ENCODE results near the gene SLC25A52. TPM values are rescaled to one million over a fixed set of nuclear protein-coding genes. Genes with fewer than 3 reads are reported as not detected.

SLC25A52 gene
- total RNA-seq, 1 donor from 2014 or later: not detected

GRCh38 chr18:31783059-31783458 lies 22.4 kb upstream of the SLC25A52 start:
- peaks cover 2% of the 10 kb centered on the region for H3K9me3 ChIP-seq (ENCODE audit: insufficient read depth, low read depth, low read length)
- H3K36me3 ChIP-seq (ENCODE audit: insufficient read depth, low read length): no peaks in the 10 kb centered on the region
- no peaks in the 10 kb centered on the region for H3K79me2 ChIP-seq (ENCODE audit: insufficient read depth, low read length)
- Mint-ChIP-seq H3K4me3 (ENCODE audit: unreplicated experiment) (no peak overlapping the region), H3K36me3 (ENCODE audit: low read depth, unreplicated experiment) (no peaks in the 10 kb centered on the region), H3K4me1 (ENCODE audit: low read depth, unreplicated experiment) (no peaks in the 10 kb centered on the region), H3K9me3 (ENCODE audit: unreplicated experiment) (peaks cover 5% of the 10 kb centered on the region), H3K27me3 (ENCODE audit: low read depth, unreplicated experiment) (no peaks in the 10 kb centered on the region), H3K27ac (ENCODE audit: unreplicated experiment) (no peak overlapping the region)
- DNase-seq (ENCODE audit: low read depth): no peak
- no peak overlapping the region for H3K9ac ChIP-seq (ENCODE audit: low read length)
- FAIRE-seq: no peak
- no peak overlapping the region for H3K4me3 ChIP-seq (ENCODE audit: insufficient read depth, low read depth, low read length)
- H3K4me1 ChIP-seq (ENCODE audit: insufficient read depth, low read length): no peaks in the 10 kb centered on the region
- H3K27ac ChIP-seq (ENCODE audit: low read depth, low read length): no peak overlapping the region
- no peak overlapping the region for H2AFZ ChIP-seq (ENCODE audit: low read depth, low read length)
- no peak overlapping the region for H3K4me2 ChIP-seq (ENCODE audit: low read length)
- no peak for TF ChIP-seq EZH2 (IDR thresholded peaks at IDR 0.05; ENCODE audit: insufficient read depth, low read length)
- TF ChIP-seq, protein P1, sequence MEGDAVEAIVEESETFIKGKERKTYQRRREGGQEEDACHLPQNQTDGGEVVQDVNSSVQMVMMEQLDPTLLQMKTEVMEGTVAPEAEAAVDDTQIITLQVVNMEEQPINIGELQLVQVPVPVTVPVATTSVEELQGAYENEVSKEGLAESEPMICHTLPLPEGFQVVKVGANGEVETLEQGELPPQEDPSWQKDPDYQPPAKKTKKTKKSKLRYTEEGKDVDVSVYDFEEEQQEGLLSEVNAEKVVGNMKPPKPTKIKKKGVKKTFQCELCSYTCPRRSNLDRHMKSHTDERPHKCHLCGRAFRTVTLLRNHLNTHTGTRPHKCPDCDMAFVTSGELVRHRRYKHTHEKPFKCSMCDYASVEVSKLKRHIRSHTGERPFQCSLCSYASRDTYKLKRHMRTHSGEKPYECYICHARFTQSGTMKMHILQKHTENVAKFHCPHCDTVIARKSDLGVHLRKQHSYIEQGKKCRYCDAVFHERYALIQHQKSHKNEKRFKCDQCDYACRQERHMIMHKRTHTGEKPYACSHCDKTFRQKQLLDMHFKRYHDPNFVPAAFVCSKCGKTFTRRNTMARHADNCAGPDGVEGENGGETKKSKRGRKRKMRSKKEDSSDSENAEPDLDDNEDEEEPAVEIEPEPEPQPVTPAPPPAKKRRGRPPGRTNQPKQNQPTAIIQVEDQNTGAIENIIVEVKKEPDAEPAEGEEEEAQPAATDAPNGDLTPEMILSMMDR (IDR thresholded peaks at IDR 0.05; ENCODE audit: insufficient read depth, low read depth, low read length): no peak
- no peaks in the 10 kb centered on the region for H3K27me3 ChIP-seq (ENCODE audit: insufficient read depth, low read length)
- no peaks in the 10 kb centered on the region for H4K20me1 ChIP-seq (ENCODE audit: insufficient read depth, low read length)

- H3K4me3 Mint-ChIP-seq (ENCODE audit: unreplicated experiment): no peak overlapping the region
- TF ChIP-seq, protein P1 (IDR thresholded peaks at IDR 0.05; ENCODE audit: insufficient read depth, low read depth, low read length): no peak
- no peak for TF ChIP-seq EZH2 (IDR thresholded peaks at IDR 0.05; ENCODE audit: insufficient read depth, low read length)
These were observed 17.8 kb upstream of the SLC25A52 start for GRCh38 chr18:31778391-31778950.

GRCh38 chr18:31776093-31776492 lies 15.4 kb upstream of the SLC25A52 start:
- FAIRE-seq (no peak), DNase-seq (ENCODE audit: low read depth) (no peak)
- Mint-ChIP-seq H3K4me1 (ENCODE audit: low read depth, unreplicated experiment) (no peaks in the 10 kb centered on the region), H3K27me3 (ENCODE audit: low read depth, unreplicated experiment) (no peaks in the 10 kb centered on the region), H3K9me3 (ENCODE audit: unreplicated experiment) (peaks cover 5% of the 10 kb centered on the region), H3K27ac (ENCODE audit: unreplicated experiment) (no peak overlapping the region), H3K4me3 (ENCODE audit: unreplicated experiment) (no peak overlapping the region), H3K36me3 (ENCODE audit: low read depth, unreplicated experiment) (no peaks in the 10 kb centered on the region)
- no peaks in the 10 kb centered on the region for H3K79me2 ChIP-seq (ENCODE audit: insufficient read depth, low read length)
- H3K4me1 ChIP-seq (ENCODE audit: insufficient read depth, low read length): no peaks in the 10 kb centered on the region
- no peak overlapping the region for H3K4me2 ChIP-seq (ENCODE audit: low read length)
- no peak overlapping the region for H2AFZ ChIP-seq (ENCODE audit: low read depth, low read length)
- no peaks in the 10 kb centered on the region for H4K20me1 ChIP-seq (ENCODE audit: insufficient read depth, low read length)
- no peak overlapping the region for H3K9ac ChIP-seq (ENCODE audit: low read length)
- no peak overlapping the region for H3K27ac ChIP-seq (ENCODE audit: low read depth, low read length)
- H3K9me3 ChIP-seq (ENCODE audit: insufficient read depth, low read depth, low read length): peaks cover 4% of the 10 kb centered on the region
- TF ChIP-seq, protein P1 (IDR thresholded peaks at IDR 0.05; ENCODE audit: insufficient read depth, low read depth, low read length): no peak
- no peak for TF ChIP-seq EZH2 (IDR thresholded peaks at IDR 0.05; ENCODE audit: insufficient read depth, low read length)
- H3K36me3 ChIP-seq (ENCODE audit: insufficient read depth, low read length): no peaks in the 10 kb centered on the region
- no peak overlapping the region for H3K4me3 ChIP-seq (ENCODE audit: insufficient read depth, low read depth, low read length)
- no peaks in the 10 kb centered on the region for H3K27me3 ChIP-seq (ENCODE audit: insufficient read depth, low read length)

More at GRCh38 chr18:31778391-31778950, 17.8 kb upstream of the SLC25A52 start:
- H3K27me3 ChIP-seq (ENCODE audit: insufficient read depth, low read length): no peaks in the 10 kb centered on the region
- no peak overlapping the region for H3K27ac ChIP-seq (ENCODE audit: low read depth, low read length)
- DNase-seq (ENCODE audit: low read depth): no peak
- Mint-ChIP-seq H3K4me1 (ENCODE audit: low read depth, unreplicated experiment) (no peaks in the 10 kb centered on the region), H3K27ac (ENCODE audit: unreplicated experiment) (no peak overlapping the region), H3K27me3 (ENCODE audit: low read depth, unreplicated experiment) (no peaks in the 10 kb centered on the region), H3K36me3 (ENCODE audit: low read depth, unreplicated experiment) (no peaks in the 10 kb centered on the region), H3K9me3 (ENCODE audit: unreplicated experiment) (peaks cover 5% of the 10 kb centered on the region)
- H3K4me2 ChIP-seq (ENCODE audit: low read length): no peak overlapping the region
- FAIRE-seq: no peak
- H3K79me2 ChIP-seq (ENCODE audit: insufficient read depth, low read length): no peaks in the 10 kb centered on the region
- H3K9ac ChIP-seq (ENCODE audit: low read length): no peak overlapping the region
- no peak overlapping the region for H3K4me3 ChIP-seq (ENCODE audit: insufficient read depth, low read depth, low read length)
- H3K36me3 ChIP-seq (ENCODE audit: insufficient read depth, low read length): no peaks in the 10 kb centered on the region
- no peak overlapping the region for H2AFZ ChIP-seq (ENCODE audit: low read depth, low read length)
- no peaks in the 10 kb centered on the region for H3K4me1 ChIP-seq (ENCODE audit: insufficient read depth, low read length)
- no peaks in the 10 kb centered on the region for H4K20me1 ChIP-seq (ENCODE audit: insufficient read depth, low read length)
- H3K9me3 ChIP-seq (ENCODE audit: insufficient read depth, low read depth, low read length): peaks cover 4% of the 10 kb centered on the region
